BE2C (cell line): ENCODE data around the gene PODNL1.

Experiments used
- DNase-seq: peaks from one replicate; pipeline ENCODE4 v3.0.0-alpha.2; 2020
- H3K27me3 ChIP-seq: fragments of 250-450 bp; sonication (Bioruptor Pico); 2 replicates; pipeline ENCODE4 v1.5.1; 2020; ENCODE audit warnings: mild to moderate bottlenecking
- H3K36me3 ChIP-seq: fragments of 250-450 bp; sonication (Bioruptor Pico); 2 replicates; pipeline ENCODE4 v1.5.1; 2020; ENCODE audit warnings: mild to moderate bottlenecking
- H3K4me1 ChIP-seq: fragments of 250-450 bp; sonication (Bioruptor Pico); 2 replicates; pipeline ENCODE4 v1.5.1; 2020
- H3K4me3 ChIP-seq: 2 replicates; pipeline ENCODE4 v1.5.1; 2011; ENCODE audit warnings: low read depth, low read length
- H3K9me3 ChIP-seq: fragments of 250-450 bp; sonication (Bioruptor Pico); 2 replicates; pipeline ENCODE4 v1.5.1; 2020
- CTCF ChIP-seq: IDR thresholded peaks from 2 replicates; pipeline ENCODE4 v1.5.1; 2012; ENCODE audit warnings: mild to moderate bottlenecking, low read depth, low read length

Gene PODNL1

GRCh38 chr19:13906521-13906904, 31.7 kb downstream of the PODNL1 start:
- peak overlapping the region; percentile 69 for H3K4me3 ChIP-seq
- H3K4me1 ChIP-seq: no peaks in the 10 kb centered on the region
- no peak for TF ChIP-seq CTCF
- DNase-seq: no peak
- no peaks in the 10 kb centered on the region for H3K27me3 ChIP-seq
- no peaks in the 10 kb centered on the region for H3K9me3 ChIP-seq
- H3K36me3 ChIP-seq: no peaks in the 10 kb centered on the region

DNA sequence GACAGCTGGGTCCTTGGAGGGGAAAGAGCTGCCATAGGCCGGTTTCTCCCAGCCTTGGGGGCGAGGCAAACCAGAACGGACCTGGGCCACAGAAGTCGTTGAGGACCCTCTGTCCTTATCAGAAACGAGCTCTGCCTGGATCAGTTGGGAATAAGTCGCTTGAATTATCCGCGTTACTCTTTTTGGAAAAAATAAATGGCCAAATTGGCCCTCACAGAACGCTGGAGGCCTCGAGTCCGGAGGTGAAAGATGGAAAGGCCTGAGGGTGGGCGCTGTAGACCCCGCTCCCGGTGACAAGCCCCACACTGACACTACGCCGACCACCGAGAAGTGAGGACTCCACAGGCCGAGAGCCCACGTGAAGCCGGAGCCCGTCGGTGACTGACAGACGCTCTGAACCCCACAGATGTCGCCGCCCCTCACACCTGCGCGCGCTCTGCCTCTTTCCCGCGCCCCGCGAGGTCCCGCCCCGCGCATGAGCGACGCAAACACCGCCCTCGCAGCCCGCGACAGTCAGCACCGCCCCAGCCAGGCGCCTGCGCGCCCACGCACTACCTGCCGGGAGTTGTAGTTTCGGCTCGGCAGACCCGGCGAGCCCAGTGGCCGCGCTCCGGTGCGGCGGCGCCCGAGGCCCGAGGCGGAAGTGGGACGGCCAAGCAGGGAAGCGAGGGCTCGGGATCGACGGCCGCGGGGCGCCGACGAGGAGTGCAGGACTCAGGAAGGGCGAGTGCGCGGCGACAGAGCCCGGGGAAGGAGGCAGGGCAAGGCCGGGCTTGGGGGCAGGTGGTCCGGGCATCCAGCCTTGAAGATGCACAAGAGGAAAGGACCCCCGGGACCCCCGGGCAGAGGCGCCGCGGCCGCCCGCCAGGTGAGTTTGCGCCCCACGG, 32.3 kb downstream of the PODNL1 start, which contains the start of the genes BRME1 and CC2D1A:
TSS of gene BRME1 (minus strand) at position 484 of the 887 bp plus-strand sequence. CDS start 1,225 bp downstream, outside the sequence.
TSS of gene CC2D1A (plus strand) at position 568 of the 887 bp plus-strand sequence. CDS start at position 809, 241 bp downstream.
- no peaks in the 10 kb centered on the region for H3K4me1 ChIP-seq
- peak; percentile 93 for DNase-seq

GRCh38 chr19:13902993-13903555, 35.1 kb downstream of the PODNL1 start:
- peak; percentile 65 for TF ChIP-seq CTCF
- Histone ChIP-seq H3K36me3 (no peaks in the 10 kb centered on the region), H3K4me1 (no peaks in the 10 kb centered on the region), H3K27me3 (no peaks in the 10 kb centered on the region), H3K9me3 (no peaks in the 10 kb centered on the region), H3K4me3 (no peak overlapping the region)
- DNase-seq: peak; percentile 41

More for the DNA sequence above, 32.3 kb downstream of the PODNL1 start, which contains the start of the genes BRME1 and CC2D1A:
- no peaks in the 10 kb centered on the region for H3K36me3 ChIP-seq
- no peaks in the 10 kb centered on the region for H3K9me3 ChIP-seq
- peak within 1 kb of the TSS; percentile 69 for H3K4me3 ChIP-seq
- no peaks in the 10 kb centered on the region for H3K27me3 ChIP-seq
- TF ChIP-seq CTCF: no peak

DNA sequence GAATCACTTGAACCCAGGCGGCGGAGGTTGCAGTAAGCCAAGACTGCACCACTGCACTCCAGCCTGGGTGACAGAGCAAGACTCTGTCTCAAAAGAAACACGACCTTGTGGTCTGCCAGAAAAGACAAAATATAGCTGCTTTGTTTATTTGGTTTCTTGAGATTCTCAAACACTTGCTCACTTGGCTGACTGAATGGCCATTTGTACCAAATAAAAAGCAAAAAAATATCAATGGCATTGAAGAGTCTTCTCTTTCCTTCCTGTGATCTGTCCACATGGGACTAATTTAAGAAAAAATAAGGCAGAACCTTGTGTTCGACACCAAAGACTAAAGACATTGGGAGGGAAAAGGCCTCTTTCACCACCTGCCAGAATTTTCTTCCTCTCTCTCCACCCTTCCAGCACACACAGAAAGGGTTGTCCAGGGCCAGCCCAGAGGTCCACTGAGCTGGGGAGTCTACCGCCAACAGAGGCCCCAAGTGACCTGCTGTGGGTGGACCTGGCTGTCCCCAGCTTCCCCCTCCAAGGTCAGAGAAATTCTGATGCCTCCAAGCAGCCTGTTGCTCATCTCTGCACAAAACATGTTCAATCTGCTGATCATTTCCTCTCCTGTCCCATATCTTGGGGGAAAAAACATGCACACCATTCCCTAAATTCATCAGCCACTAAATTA, 38.2 kb downstream of the PODNL1 start:
- H3K9me3 ChIP-seq: no peaks in the 10 kb centered on the region
- no peak for DNase-seq
- no peaks in the 10 kb centered on the region for H3K27me3 ChIP-seq
- H3K4me1 ChIP-seq: no peaks in the 10 kb centered on the region
- H3K4me3 ChIP-seq: no peak overlapping the region
- H3K36me3 ChIP-seq: no peaks in the 10 kb centered on the region
- no peak for TF ChIP-seq CTCF

DNA sequence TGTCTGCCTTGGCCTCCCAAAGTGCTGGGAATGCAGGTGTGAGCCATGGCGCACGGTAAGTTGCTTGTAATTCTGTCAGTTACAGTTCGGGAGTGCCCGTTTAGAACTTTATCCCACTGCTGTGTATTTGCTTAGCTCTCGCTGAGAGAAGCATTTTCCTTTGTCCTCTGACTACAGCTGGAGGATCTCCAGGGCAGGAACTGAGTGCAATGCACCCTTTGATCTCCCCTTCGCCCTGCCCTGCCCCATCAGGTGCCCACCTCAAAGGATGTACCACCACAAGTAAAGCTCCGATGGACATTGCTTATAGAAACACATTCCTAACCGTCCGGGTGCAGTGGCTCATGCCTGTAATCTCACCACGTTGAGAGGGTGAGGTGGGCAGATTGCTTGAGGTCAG, 38.8 kb downstream of the PODNL1 start:
- H3K36me3 ChIP-seq: no peaks in the 10 kb centered on the region
- TF ChIP-seq CTCF: no peak
- no peaks in the 10 kb centered on the region for H3K9me3 ChIP-seq
- no peak for DNase-seq
- H3K27me3 ChIP-seq: no peaks in the 10 kb centered on the region
- H3K4me3 ChIP-seq: no peak overlapping the region
- no peaks in the 10 kb centered on the region for H3K4me1 ChIP-seq
